ENCODE results near the gene NAALADL1.

- TF ChIP-seq ZNF677 (tag by site-specific recombination; IDR thresholded peaks at IDR 0.05) (no peak), ZNF280D (tag by site-specific recombination; IDR thresholded peaks at IDR 0.05) (no peak), GFI1B (tag by site-specific recombination; IDR thresholded peaks at IDR 0.05) (no peak), KLF7 (tag by site-specific recombination; IDR thresholded peaks at IDR 0.05; ENCODE audit: borderline replicate concordance) (no peak), MYNN (tag by site-specific recombination; IDR thresholded peaks at IDR 0.05; ENCODE audit: borderline replicate concordance) (no peak), ZNF184 (tag by site-specific recombination; IDR thresholded peaks at IDR 0.05) (no peak), ZNF398 (tag by site-specific recombination; IDR thresholded peaks at IDR 0.05) (no peak), ZBTB1 (tag by site-specific recombination; IDR thresholded peaks at IDR 0.05) (no peak), ZNF658 (tag by site-specific recombination; IDR thresholded peaks at IDR 0.05) (no peak), SP2 (tag by site-specific recombination; IDR thresholded peaks at IDR 0.05) (no peak)
- TF ChIP-seq, protein P1, sequence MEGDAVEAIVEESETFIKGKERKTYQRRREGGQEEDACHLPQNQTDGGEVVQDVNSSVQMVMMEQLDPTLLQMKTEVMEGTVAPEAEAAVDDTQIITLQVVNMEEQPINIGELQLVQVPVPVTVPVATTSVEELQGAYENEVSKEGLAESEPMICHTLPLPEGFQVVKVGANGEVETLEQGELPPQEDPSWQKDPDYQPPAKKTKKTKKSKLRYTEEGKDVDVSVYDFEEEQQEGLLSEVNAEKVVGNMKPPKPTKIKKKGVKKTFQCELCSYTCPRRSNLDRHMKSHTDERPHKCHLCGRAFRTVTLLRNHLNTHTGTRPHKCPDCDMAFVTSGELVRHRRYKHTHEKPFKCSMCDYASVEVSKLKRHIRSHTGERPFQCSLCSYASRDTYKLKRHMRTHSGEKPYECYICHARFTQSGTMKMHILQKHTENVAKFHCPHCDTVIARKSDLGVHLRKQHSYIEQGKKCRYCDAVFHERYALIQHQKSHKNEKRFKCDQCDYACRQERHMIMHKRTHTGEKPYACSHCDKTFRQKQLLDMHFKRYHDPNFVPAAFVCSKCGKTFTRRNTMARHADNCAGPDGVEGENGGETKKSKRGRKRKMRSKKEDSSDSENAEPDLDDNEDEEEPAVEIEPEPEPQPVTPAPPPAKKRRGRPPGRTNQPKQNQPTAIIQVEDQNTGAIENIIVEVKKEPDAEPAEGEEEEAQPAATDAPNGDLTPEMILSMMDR (tag by site-specific recombination; IDR thresholded peaks at IDR 0.05) = no peak
- TF ChIP-seq, protein P2, sequence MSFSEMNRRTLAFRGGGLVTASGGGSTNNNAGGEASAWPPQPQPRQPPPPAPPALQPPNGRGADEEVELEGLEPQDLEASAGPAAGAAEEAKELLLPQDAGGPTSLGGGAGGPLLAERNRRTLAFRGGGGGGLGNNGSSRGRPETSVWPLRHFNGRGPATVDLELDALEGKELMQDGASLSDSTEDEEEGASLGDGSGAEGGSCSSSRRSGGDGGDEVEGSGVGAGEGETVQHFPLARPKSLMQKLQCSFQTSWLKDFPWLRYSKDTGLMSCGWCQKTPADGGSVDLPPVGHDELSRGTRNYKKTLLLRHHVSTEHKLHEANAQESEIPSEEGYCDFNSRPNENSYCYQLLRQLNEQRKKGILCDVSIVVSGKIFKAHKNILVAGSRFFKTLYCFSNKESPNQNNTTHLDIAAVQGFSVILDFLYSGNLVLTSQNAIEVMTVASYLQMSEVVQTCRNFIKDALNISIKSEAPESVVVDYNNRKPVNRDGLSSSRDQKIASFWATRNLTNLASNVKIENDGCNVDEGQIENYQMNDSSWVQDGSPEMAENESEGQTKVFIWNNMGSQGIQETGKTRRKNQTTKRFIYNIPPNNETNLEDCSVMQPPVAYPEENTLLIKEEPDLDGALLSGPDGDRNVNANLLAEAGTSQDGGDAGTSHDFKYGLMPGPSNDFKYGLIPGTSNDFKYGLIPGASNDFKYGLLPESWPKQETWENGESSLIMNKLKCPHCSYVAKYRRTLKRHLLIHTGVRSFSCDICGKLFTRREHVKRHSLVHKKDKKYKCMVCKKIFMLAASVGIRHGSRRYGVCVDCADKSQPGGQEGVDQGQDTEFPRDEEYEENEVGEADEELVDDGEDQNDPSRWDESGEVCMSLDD (tag by site-specific recombination; IDR thresholded peaks at IDR 0.05) = no peak
Measured at GRCh38 chr11:64999478-64999877, 58.9 kb downstream of the NAALADL1 start.

Measured in HEK293 (cell line).